HG02571 (cell line): ENCODE measurements around the gene IGFN1.
"Not testable (repeated sequence)": the region's sequence is repeated elsewhere in the genome, so short reads cannot be mapped to it uniquely, and the experiment has no call there.

Experiments used
- ATAC-seq: cut with Tn5 transposase; IDR thresholded peaks from one replicate; pipeline ENCODE4 v1.9.1; 2021; ENCODE audit warnings: mild to moderate bottlenecking, moderate library complexity; ENCODE audit not compliant: unreplicated experiment

Gene IGFN1

GRCh38 chr1:201163036-201163435 is 27.6 kb upstream of the IGFN1 start:
- ATAC-seq, result not testable (repeated sequence)

DNA sequence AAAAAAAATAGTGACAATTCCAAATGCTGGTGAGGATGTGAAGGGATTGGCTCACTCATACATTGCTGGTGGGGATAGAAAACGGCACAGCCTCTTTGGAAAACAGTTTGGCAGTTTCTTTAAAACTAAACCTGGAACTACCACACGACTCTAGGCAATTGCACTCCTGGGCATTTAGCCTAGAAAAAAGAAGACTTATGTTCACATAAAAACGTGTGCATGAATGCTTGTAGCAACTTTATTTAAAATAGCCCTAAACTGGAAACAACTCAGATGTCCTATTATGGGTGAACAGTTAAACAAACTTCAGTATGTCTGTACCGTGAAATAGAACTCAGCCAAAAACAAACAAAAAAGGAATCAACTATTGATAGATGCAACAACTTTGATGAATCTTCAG is 26.9 kb upstream of the IGFN1 start:
- no peak for ATAC-seq

DNA sequence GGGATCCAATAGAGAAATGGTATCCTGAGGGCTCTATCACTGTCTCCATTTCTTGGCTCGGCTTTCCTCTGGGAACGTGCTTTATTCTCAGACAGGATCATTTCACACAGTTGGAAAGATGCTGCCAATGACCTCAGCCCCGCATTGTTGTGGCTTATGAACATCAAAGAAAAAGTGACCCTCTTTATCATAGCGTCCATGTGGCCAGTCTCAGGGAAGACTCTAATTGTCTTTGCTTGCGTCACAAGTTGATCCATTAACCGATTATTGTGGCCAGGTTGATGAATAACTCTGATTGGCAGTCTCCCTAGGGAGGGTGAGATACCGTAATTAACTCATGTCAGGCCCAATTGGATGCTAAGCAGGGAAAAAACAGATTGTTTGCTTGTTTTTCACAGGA is 26.0 kb upstream of the IGFN1 start:
- ATAC-seq, result no peak

GRCh38 chr1:201167041-201167991 is 23.3 kb upstream of the IGFN1 start:
- ATAC-seq, result no peak

DNA sequence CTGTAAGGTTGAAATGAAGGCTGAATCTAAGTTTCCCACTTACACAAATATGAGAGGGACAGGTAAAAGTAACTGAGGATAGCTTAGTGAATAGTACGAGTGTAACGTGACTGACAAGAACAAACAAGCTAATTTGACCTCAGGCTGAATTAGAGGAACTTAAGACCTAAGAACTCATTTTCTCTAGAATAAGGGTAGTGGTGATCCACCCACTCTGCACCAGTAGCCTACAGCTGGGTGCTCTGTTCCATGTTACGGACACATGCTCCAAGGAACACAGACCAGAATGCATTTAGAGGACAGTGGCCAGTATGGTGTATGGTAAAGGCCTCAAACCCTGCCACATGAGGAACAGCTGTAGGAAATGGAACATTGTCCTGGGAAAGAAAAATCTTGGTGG is 21.4 kb upstream of the IGFN1 start:
- no peak for ATAC-seq

DNA sequence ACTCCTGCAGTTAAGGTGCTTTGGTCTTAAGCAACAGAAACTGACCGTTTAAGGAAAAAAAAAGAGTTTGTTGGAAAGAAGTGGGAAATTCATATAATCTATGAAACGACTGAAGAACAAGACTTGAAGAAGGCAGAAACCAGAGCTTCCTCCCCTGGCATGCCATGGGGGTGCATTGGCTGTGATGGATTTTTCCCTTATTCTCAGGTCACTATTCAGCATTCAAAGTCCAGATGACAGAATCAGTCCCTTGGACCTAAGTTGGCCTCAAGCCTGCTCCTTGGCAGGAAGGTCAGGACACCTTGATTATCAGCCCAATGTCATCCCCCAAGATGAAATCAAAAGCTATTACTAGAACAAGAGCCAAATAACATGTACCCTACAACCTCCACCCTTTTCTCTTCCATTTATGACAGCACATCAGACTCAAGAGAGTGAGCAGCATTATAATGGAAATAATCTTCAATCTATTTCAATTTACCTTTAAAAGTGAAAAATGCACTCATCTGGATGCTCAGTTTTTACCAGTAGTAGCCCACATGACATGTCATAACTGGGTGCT is 20.6 kb upstream of the IGFN1 start:
- ATAC-seq, result no peak

GRCh38 chr1:201170533-201171062 is 20.0 kb upstream of the IGFN1 start:
- ATAC-seq, result peak; percentile 96

- peak; percentile 45 for ATAC-seq
Observed at GRCh38 chr1:201171063-201172036, 19.3 kb upstream of the IGFN1 start.

DNA sequence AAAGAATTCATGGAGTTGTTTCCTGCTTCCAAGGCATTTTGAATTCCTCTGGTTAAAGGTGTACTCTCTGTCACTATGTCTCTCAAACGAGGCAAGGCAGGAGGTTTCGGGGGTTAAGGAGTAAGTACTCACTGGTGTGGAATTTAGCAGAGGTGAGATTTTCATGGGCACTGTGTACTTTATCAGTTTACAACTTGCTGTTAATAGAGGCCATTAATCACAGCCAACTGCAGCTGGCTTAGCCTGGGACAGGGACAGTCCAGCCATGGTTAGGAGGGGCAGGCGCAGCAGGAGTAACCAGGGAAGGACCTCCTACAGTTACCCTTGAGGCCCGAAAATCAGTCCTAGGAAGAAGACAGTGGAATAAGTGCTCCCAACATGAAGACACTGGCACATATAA is 18.3 kb upstream of the IGFN1 start:
- no peak for ATAC-seq

GRCh38 chr1:201172999-201173610 is 17.5 kb upstream of the IGFN1 start:
- no peak for ATAC-seq

DNA sequence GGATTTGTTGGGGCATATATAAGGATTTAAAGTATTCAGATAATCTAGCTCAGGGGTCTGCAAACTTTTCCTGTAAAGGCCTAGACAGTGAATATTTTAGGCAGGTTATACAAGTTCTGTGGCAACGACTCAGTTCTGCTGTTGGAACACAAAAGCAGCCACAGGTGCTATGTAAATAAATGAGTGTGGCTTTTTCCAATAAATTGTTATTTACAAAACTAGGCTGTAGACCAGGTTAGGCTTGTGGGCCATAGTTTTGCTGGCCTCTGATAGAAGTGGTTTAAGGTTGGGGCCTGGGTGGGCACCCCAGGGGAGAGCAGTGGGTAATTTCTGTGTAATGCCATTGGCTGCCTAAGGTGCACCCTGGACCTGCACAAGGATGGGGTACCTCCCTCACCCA is 16.9 kb upstream of the IGFN1 start:
- ATAC-seq, result no peak

DNA sequence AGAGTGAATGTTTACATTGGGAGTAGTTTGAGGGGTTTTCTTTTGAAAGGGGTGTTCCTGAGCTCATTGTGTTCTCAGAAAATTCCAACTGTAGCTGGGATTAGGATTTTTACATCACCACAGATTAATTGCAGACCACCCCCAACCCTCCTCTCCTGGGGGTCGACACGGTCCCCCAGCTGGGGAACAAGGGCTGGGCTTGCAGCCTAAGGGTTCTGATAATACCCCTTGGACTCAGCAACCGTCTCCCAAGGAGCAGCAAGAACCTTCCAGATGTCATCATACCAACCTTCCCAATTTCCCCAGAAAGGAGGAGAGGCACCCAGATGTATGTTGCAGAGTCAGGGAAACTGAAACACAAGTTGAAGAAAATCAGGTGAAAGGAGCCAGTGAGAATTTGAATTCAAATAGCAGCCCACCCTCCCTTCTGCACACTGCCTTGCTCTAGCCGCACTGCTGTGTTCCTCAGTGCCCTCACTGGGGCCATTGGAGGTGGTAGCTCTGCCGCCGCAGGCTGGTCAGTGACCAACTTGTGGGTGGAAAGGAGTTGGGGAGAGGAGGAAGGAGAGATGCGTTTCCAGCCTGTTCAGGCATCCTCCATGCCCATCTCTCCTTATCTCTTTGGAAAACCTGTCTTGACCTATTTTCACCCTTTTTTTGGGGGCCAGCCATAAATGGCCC is 14.7 kb upstream of the IGFN1 start:
- ATAC-seq, result no peak

GRCh38 chr1:201176940-201177339 is 13.7 kb upstream of the IGFN1 start:
- no peak for ATAC-seq

- ATAC-seq, result no peak
Observed at GRCh38 chr1:201178718-201179117, 11.9 kb upstream of the IGFN1 start.

DNA sequence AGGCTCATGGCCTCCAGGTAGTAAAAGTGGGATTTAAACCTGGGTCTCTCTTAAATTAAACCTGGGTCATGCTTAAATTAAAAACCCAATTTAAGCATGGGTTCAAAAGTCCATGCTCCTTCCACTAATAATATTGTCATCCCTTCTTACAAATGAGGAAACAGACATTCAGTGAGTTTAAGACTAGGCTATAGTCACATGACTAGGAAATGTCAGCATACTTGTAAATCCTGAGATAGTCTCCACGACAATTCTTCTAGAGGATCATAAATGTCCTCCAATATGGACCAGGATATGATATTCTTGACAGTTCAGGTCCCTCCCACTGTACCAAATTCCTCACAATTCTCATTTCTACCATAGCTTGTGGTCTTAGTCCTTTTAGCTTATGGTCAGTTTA is 10.5 kb upstream of the IGFN1 start:
- no peak for ATAC-seq

- ATAC-seq, result no peak
Observed at GRCh38 chr1:201180901-201181300, 9.7 kb upstream of the IGFN1 start.

- no peak for ATAC-seq
Observed at GRCh38 chr1:201181323-201181722, 9.3 kb upstream of the IGFN1 start.

- no peak for ATAC-seq
Observed at GRCh38 chr1:201181726-201182125, 8.9 kb upstream of the IGFN1 start.

DNA sequence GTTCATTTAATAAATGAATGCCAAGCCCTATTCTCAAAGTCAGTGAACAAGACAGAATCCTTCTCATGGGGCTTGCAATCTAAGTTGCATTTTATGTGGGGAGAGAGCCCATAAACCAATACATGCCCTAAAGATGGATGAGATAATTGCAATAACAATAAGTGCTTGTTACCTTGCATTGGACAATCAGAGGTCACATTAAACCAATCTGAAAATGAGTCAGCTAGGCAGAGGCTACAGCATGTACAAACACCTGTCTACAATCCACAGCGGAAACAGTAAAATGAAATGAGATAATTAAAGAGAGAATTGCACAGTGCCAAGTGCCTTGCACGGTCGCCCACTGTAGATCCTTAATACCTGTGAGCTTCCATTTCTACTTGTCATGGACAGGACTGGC is 7.4 kb upstream of the IGFN1 start:
- no peak for ATAC-seq

DNA sequence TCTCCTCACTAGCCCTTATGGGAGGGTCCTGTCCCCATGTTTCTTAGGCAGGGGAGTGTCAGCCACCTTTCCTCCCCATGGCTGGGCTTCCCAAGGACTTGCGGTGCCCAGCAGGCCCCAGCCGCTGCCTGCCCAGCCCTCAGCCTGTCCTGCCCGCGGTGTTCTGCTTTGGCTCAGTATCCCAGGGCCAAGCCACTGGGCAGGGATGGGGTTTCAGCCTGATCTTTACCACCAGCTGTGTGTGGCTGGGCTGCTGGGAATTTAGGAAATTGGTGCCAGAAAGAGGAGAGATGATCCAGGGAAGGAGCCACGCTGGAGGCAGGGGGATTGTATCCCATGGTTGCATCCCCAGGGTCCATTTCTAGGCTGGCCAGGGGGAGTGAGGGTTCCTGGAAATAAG is 6.9 kb upstream of the IGFN1 start:
- ATAC-seq, result no peak
